A549 (cell line): ENCODE results near the gene UHRF1. TPM values are rescaled to one million over a fixed set of nuclear protein-coding genes. Genes with fewer than 3 reads are reported as not detected.

Experiments used
- ATAC-seq, 2 experiments: fragments of 200-7000 bp in 1 of 2; fragments of >200 bp in 1 of 2; cut with Nextera tagmentation in 1 of 2; cut with Tn5 transposase in 1 of 2; 3 replicates each; pipeline versions ENCODE4 v1.8.0 to v1.9.1; 2018 to 2020; ENCODE audit warnings: mild to moderate bottlenecking in 1 of 2, moderate library complexity in 1 of 2
- CTCF ChIA-PET: fragments of 300-600 bp; sonication (Branson Sonifier 250); formaldehyde crosslinking; extraction: SDS; loops from one replicate; lab custom pipeline; 2021; ENCODE audit warnings: antibody characterized with exemption, inconsistent platforms; lab: Yijun Ruan, JAX
- POLR2A ChIA-PET: fragments of 350-600 bp; formaldehyde crosslinking; extraction: SDS; loops from one replicate; lab custom pipeline; 2021; ENCODE audit warnings: antibody characterized with exemption, inconsistent platforms; lab: Yijun Ruan, JAX
- DNase-seq, 2 experiments: peaks; one replicate each; pipeline versions ENCODE4 v3.0.0 to v3.0.0-alpha.2; 2011 to 2016; ENCODE audit warnings: low read depth in 1 of 2, low spot score in 1 of 2
- FAIRE-seq: peaks from 2 replicates; lab custom pipeline; 2011; peaks lifted over from hg19 to GRCh38; lab: Jason Lieb, UNC
- H3K27ac ChIP-seq, 2 experiments: fragments of >200 bp; sonication (Bioruptor Twin); formaldehyde crosslinking; 3 replicates each; pipeline ENCODE4 v1.5.1; 2016 to 2017
- H3K4me1 ChIP-seq: fragments of >200 bp; sonication (Bioruptor Twin); formaldehyde crosslinking; 3 replicates; pipeline ENCODE4 v1.6.1; 2016
- H3K4me2 ChIP-seq: fragments of >200 bp; sonication (Bioruptor Twin); formaldehyde crosslinking; 3 replicates; pipeline ENCODE4 v1.6.1; 2016
- H3K4me3 ChIP-seq: fragments of >200 bp; sonication (Bioruptor Twin); formaldehyde crosslinking; 3 replicates; pipeline ENCODE4 v1.5.1; 2016
- H3K9me3 ChIP-seq: fragments of >200 bp; sonication (Bioruptor Twin); formaldehyde crosslinking; 3 replicates; pipeline ENCODE4 v1.6.1; 2016
- BCL3 ChIP-seq: fragments of >200 bp; sonication (Bioruptor Twin); formaldehyde crosslinking; IDR thresholded peaks from 3 replicates; pipeline ENCODE4 v1.6.1; 2016
- BHLHE40 ChIP-seq: IDR thresholded peaks from 2 replicates; pipeline ENCODE4 v1.6.1; 2012; ENCODE audit warnings: low read depth, low read length, inconsistent platforms
- CBX8 ChIP-seq: fragments of 200-600 bp; sonication (generic); IDR thresholded peaks from 2 replicates; pipeline ENCODE4 v1.6.1; 2016
- EHF ChIP-seq: fragments of 250-450 bp; sonication (Bioruptor Pico); IDR thresholded peaks from 2 replicates; pipeline ENCODE4 v1.5.0; 2020; ENCODE audit warnings: mild to moderate bottlenecking
- EP300 ChIP-seq, 2 experiments: fragments of >200 bp; sonication (Bioruptor Twin); formaldehyde crosslinking; IDR thresholded peaks; 2 replicates in 1 of 2; 3 replicates in 1 of 2; pipeline ENCODE4 v1.6.1; 2016 to 2017
- FOSB ChIP-seq: fragments of 250-450 bp; sonication (Bioruptor Pico); IDR thresholded peaks from 2 replicates; pipeline ENCODE4 v1.5.0; 2020; ENCODE audit warnings: mild to moderate bottlenecking, moderate library complexity
- FOSL2 ChIP-seq, 2 experiments: fragments of 450-650 bp in 1 of 2; fragments of >200 bp in 1 of 2; sonication (Bioruptor Twin) in 1 of 2; formaldehyde crosslinking; IDR thresholded peaks; 2 replicates each; pipeline versions ENCODE4 v1.5.0 to v1.6.1; 2016 to 2020; ENCODE audit warnings: mild to moderate bottlenecking in 1 of 2, moderate library complexity in 1 of 2
- GATA3 ChIP-seq: IDR thresholded peaks from 2 replicates; pipeline ENCODE4 v1.6.1; 2012; ENCODE audit warnings: borderline replicate concordance
- HOXA7 ChIP-seq: fragments of 250-450 bp; sonication (Bioruptor Pico); IDR thresholded peaks from 2 replicates; pipeline ENCODE4 v1.5.0; 2020; ENCODE audit warnings: mild to moderate bottlenecking, moderate library complexity
- HOXB13 ChIP-seq: fragments of 250-450 bp; sonication (Bioruptor Pico); IDR thresholded peaks from 2 replicates; pipeline ENCODE4 v1.5.0; 2020; ENCODE audit warnings: low read depth, mild to moderate bottlenecking, moderate library complexity
- JUN ChIP-seq, 2 experiments: fragments of >200 bp; sonication (Bioruptor Twin); formaldehyde crosslinking; IDR thresholded peaks; 2 replicates in 1 of 2; 3 replicates in 1 of 2; pipeline ENCODE4 v1.6.1; 2016 to 2017
- JUNB ChIP-seq: fragments of >200 bp; sonication (Bioruptor Twin); formaldehyde crosslinking; IDR thresholded peaks from 2 replicates; pipeline ENCODE4 v1.6.1; 2016
- KDM1A ChIP-seq: fragments of 200-600 bp; sonication (generic); IDR thresholded peaks from 2 replicates; pipeline ENCODE4 v1.6.1; 2016; ENCODE audit warnings: low read depth, mild to moderate bottlenecking
- KDM5A ChIP-seq: fragments of 200-600 bp; sonication (generic); IDR thresholded peaks from 2 replicates; pipeline ENCODE4 v1.6.1; 2016; ENCODE audit warnings: antibody characterized with exemption, mild to moderate bottlenecking
- NFE2L2 ChIP-seq: fragments of 150-350 bp; conservative IDR thresholded peaks from 2 replicates; pipeline ENCODE4 v1.6.1; 2014; ENCODE audit warnings: low read length
- NPAS2 ChIP-seq: fragments of 250-450 bp; sonication (Bioruptor Pico); IDR thresholded peaks from 2 replicates; pipeline ENCODE4 v1.8.0; 2022; ENCODE audit warnings: mild to moderate bottlenecking, moderate library complexity, borderline replicate concordance
- RCOR1 ChIP-seq: fragments of 150-350 bp; IDR thresholded peaks from 2 replicates; pipeline ENCODE4 v1.6.1; 2014; ENCODE audit warnings: antibody characterized with exemption, low read length, low read depth
- RFX5 ChIP-seq: fragments of 450-650 bp; IDR thresholded peaks from 2 replicates; pipeline ENCODE4 v1.7.1; 2014; ENCODE audit warnings: antibody characterized with exemption, mild to moderate bottlenecking, moderate library complexity
- RNF2 ChIP-seq: fragments of 200-600 bp; sonication (generic); IDR thresholded peaks from 2 replicates; pipeline ENCODE4 v1.6.1; 2016; ENCODE audit warnings: low read depth, mild to moderate bottlenecking, antibody characterized with exemption, moderate library complexity, borderline replicate concordance
- TFCP2L1 ChIP-seq: fragments of 250-450 bp; sonication (Bioruptor Pico); IDR thresholded peaks from 2 replicates; pipeline ENCODE4 v1.5.0; 2021; ENCODE audit warnings: mild to moderate bottlenecking
- ZSCAN20 ChIP-seq: fragments of 250-450 bp; sonication (Bioruptor Pico); IDR thresholded peaks from 2 replicates; pipeline ENCODE4 v1.8.0; 2022; ENCODE audit warnings: mild to moderate bottlenecking, moderate library complexity
- WGBS: methylation state at CpG from one replicate; pipeline ENCODE4 v1.1.6; 2017; ENCODE audit errors: missing lambda C conversion rate; 5-methylcytosine and 5-hydroxymethylcytosine counted together
- polyA plus RNA-seq, 4 experiments: library from polyadenylated mRNA; depleted of rRNA in 3 of 4; stranded (reverse); fragments of >200 nt; fragmentation: RNase III in 1 of 4; extraction: RNeasy Plus Mini Kit Qiagen cat#74134 plus additional on column Dnase treatment in 1 of 4; gene quantifications; 2 replicates in 3 of 4; 3 replicates in 1 of 4; pipeline ENCODE4 v1.2.3, GENCODE V29; 2011 to 2017
- TF ChIP-seq, protein P1 (sequence below): fragments of 450-650 bp; IDR thresholded peaks from 2 replicates; pipeline ENCODE4 v1.6.1; 2014; ENCODE audit warnings: antibody characterized with exemption
- TF ChIP-seq, protein P2 (sequence below): IDR thresholded peaks from 2 replicates; pipeline ENCODE4 v1.6.1; 2012
- TF ChIP-seq, protein P3 (sequence below): IDR thresholded peaks from 2 replicates; pipeline ENCODE4 v1.6.1; 2012

The UHRF1 gene
- polyA plus RNA-seq, 2 of the 4 experiments (the other 2 are of a cell fraction) = 7.2 to 52.3 TPM

DNA sequence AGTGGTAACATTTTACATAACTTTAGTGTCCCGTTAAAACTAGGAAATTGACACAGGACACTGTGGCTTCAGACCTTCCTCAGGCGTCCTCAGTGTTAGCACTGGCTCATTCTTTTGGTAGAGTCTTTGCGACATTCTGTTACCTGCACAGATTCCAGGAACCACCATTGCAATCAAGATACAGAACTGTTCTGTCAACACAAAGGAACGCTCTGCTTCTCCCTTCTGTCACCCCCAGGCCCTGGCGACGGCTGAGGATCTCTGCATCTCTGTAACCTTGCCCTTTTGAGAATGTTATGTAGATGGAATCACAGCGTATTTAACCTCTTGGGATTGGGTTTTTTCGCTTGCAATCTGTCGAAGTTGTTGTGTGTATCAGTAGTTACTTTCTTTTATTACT, 82.2 kb downstream of the UHRF1 start:
- no peak overlapping the region for H3K27ac ChIP-seq
- WGBS = 90% methylated on average over 9 of the region's 9 CpGs
- ChIA-PET POLR2A (no interaction called here), CTCF (no interaction called here)
- no peak for FAIRE-seq
- no peak for TF ChIP-seq JUNB
- no peak overlapping the region for H3K4me3 ChIP-seq
- no peak for DNase-seq
- ATAC-seq = no peak
- peaks cover 5% of the 10 kb centered on the region; the same call in 1 of the 3 replicates for H3K4me1 ChIP-seq
- no peaks in the 10 kb centered on the region for H3K9me3 ChIP-seq
- no peak overlapping the region for H3K4me2 ChIP-seq

GRCh38 chr19:4991996-4992698, 82.8 kb downstream of the UHRF1 start:
- FAIRE-seq (no peak), DNase-seq (no peak), ATAC-seq (no peak)
- POLR2A ChIA-PET = no interaction called here
- H3K4me3 ChIP-seq = no peak overlapping the region
- WGBS = 93% methylated on average over 13 of the region's 13 CpGs
- CTCF ChIA-PET = interaction anchor here (0.7 kb wide), 1 partner anchor 16 kb away, joined by 4 read pairs; no protein-coding TSS in a partner anchor
- no peak for TF ChIP-seq ZSCAN20 (CRISPR knock-in tag)
- no peak for TF ChIP-seq RCOR1
- TF ChIP-seq GATA3 = no peak
- no peak for TF ChIP-seq CBX8
- TF ChIP-seq HOXA7 (CRISPR knock-in tag) = no peak
- no peak overlapping the region for H3K27ac ChIP-seq
- H3K4me1 ChIP-seq = peaks cover 5% of the 10 kb centered on the region; the same call in 1 of the 3 replicates
- no peaks in the 10 kb centered on the region for H3K9me3 ChIP-seq
- no peak overlapping the region for H3K4me2 ChIP-seq

- ChIA-PET CTCF (interaction anchor here (0.5 to 0.7 kb wide), 2 partner anchors 83 to 543 kb away, joined by 3 to 5 read pairs; no protein-coding TSS in a partner anchor), POLR2A (no interaction called here)
- Histone ChIP-seq H3K9me3 (no peaks in the 10 kb centered on the region), H3K4me2 (no peak overlapping the region), H3K4me3 (no peak overlapping the region), H3K4me1 (peaks cover 3% of the 10 kb centered on the region; the same call in 1 of the 3 replicates), H3K27ac (no peak overlapping the region)
- FAIRE-seq (no peak), DNase-seq (no peak), ATAC-seq (no peak)
- TF ChIP-seq BHLHE40 (no peak), EHF (no peak), NPAS2 (CRISPR knock-in tag) (no peak), CBX8 (no peak), KDM5A (no peak)
- TF ChIP-seq, all 56 proteins: peak for 0
- 58% methylated on average over 3 of the region's 3 CpGs for WGBS
These were observed 84.4 kb downstream of the UHRF1 start for GRCh38 chr19:4993683-4994082.

DNA sequence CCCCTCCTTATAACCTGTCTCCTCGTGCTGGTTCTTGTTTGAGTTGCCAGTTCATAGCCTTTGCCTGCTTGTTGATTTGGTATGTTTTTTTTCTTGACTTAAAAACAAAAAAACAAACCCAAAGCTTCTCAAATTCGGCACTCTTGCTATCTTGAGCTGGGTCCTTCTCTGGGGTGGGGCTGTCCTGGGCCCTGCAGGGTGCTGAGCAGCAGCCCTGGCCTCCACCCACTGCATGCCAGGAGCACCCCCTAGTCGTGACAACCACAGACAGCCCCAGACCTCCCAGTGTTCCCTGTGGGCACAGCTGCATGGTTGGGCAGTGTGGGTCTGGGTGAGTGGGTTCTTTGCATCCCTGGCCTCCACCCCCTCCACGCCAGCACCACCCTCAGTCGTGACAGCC, 87.4 kb downstream of the UHRF1 start:
- no peak overlapping the region for H3K4me2 ChIP-seq
- no peak overlapping the region for H3K4me3 ChIP-seq
- no peak for FAIRE-seq
- CTCF ChIA-PET = interaction anchor here (1.6 kb wide), 1 partner anchor 85 kb away, joined by 3 read pairs; no protein-coding TSS in a partner anchor
- no peak for TF ChIP-seq BCL3
- TF ChIP-seq HOXB13 (CRISPR knock-in tag) = no peak
- TF ChIP-seq RNF2 = no peak
- TF ChIP-seq, protein P1, sequence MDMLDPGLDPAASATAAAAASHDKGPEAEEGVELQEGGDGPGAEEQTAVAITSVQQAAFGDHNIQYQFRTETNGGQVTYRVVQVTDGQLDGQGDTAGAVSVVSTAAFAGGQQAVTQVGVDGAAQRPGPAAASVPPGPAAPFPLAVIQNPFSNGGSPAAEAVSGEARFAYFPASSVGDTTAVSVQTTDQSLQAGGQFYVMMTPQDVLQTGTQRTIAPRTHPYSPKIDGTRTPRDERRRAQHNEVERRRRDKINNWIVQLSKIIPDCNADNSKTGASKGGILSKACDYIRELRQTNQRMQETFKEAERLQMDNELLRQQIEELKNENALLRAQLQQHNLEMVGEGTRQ = no peak
- no peak for TF ChIP-seq FOSB (CRISPR knock-in tag)
- no peak for TF ChIP-seq RFX5
- no peak for TF ChIP-seq FOSL2 (IDR thresholded peaks at IDR 0.05)
- no peak for TF ChIP-seq FOSL2 (CRISPR knock-in tag; IDR thresholded peaks at IDR 0.05)
- TF ChIP-seq JUN (IDR thresholded peaks at IDR 0.05) = no peak
- no peak for TF ChIP-seq ZSCAN20 (CRISPR knock-in tag)
- no peak for TF ChIP-seq KDM1A
- TF ChIP-seq, protein P2, sequence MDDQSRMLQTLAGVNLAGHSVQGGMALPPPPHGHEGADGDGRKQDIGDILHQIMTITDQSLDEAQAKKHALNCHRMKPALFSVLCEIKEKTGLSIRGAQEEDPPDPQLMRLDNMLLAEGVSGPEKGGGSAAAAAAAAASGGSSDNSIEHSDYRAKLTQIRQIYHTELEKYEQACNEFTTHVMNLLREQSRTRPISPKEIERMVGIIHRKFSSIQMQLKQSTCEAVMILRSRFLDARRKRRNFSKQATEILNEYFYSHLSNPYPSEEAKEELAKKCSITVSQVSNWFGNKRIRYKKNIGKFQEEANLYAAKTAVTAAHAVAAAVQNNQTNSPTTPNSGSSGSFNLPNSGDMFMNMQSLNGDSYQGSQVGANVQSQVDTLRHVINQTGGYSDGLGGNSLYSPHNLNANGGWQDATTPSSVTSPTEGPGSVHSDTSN = no peak
- TF ChIP-seq TFCP2L1 (CRISPR knock-in tag) = no peak
- TF ChIP-seq CBX8 = no peak
- TF ChIP-seq NFE2L2 = no peak
- TF ChIP-seq, protein P3, sequence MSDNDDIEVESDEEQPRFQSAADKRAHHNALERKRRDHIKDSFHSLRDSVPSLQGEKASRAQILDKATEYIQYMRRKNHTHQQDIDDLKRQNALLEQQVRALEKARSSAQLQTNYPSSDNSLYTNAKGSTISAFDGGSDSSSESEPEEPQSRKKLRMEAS = no peak
- no peak for TF ChIP-seq EP300 (IDR thresholded peaks at IDR 0.05)
- TF ChIP-seq, all 56 proteins: peak for 0
- WGBS = 75% methylated on average over 4 of the region's 5 CpGs
- ATAC-seq = no peak
- H3K4me1 ChIP-seq = peaks cover under 1% of the 10 kb centered on the region; the same call in 2 of the 3 replicates
- H3K27ac ChIP-seq = no peak overlapping the region
- POLR2A ChIA-PET = no interaction called here
- DNase-seq = no peak
- H3K9me3 ChIP-seq = no peaks in the 10 kb centered on the region
